VCaP (cell line): ENCODE measurements around the gene PRMT1.

Source experiments
- H3K27ac ChIP-seq: fragments of 450-650 bp; 2 replicates; pipeline ENCODE4 v1.5.1; 2017
- TF ChIP-seq, protein P1 (sequence below): fragments of 450-650 bp; conservative IDR thresholded peaks from 2 replicates; pipeline ENCODE4 v1.5.1; 2017; ENCODE audit warnings: mild to moderate bottlenecking, moderate library complexity

PRMT1 gene

GRCh38 chr19:49727217-49728030 is 50.4 kb downstream of the PRMT1 start:
- H3K27ac ChIP-seq = no peak overlapping the region
- TF ChIP-seq, protein P1, sequence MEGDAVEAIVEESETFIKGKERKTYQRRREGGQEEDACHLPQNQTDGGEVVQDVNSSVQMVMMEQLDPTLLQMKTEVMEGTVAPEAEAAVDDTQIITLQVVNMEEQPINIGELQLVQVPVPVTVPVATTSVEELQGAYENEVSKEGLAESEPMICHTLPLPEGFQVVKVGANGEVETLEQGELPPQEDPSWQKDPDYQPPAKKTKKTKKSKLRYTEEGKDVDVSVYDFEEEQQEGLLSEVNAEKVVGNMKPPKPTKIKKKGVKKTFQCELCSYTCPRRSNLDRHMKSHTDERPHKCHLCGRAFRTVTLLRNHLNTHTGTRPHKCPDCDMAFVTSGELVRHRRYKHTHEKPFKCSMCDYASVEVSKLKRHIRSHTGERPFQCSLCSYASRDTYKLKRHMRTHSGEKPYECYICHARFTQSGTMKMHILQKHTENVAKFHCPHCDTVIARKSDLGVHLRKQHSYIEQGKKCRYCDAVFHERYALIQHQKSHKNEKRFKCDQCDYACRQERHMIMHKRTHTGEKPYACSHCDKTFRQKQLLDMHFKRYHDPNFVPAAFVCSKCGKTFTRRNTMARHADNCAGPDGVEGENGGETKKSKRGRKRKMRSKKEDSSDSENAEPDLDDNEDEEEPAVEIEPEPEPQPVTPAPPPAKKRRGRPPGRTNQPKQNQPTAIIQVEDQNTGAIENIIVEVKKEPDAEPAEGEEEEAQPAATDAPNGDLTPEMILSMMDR = no peak

GRCh38 chr19:49730166-49730565 is 53.1 kb downstream of the PRMT1 start:
- H3K27ac ChIP-seq = no peak overlapping the region
- TF ChIP-seq, protein P1 = no peak
